ENCODE results near the gene STARD13. TPM values are rescaled to one million over a fixed set of nuclear protein-coding genes. Genes with fewer than 3 reads are reported as not detected.

Gene STARD13
- total RNA-seq, 2 experiments from 2014 or later, result not detected

DNA sequence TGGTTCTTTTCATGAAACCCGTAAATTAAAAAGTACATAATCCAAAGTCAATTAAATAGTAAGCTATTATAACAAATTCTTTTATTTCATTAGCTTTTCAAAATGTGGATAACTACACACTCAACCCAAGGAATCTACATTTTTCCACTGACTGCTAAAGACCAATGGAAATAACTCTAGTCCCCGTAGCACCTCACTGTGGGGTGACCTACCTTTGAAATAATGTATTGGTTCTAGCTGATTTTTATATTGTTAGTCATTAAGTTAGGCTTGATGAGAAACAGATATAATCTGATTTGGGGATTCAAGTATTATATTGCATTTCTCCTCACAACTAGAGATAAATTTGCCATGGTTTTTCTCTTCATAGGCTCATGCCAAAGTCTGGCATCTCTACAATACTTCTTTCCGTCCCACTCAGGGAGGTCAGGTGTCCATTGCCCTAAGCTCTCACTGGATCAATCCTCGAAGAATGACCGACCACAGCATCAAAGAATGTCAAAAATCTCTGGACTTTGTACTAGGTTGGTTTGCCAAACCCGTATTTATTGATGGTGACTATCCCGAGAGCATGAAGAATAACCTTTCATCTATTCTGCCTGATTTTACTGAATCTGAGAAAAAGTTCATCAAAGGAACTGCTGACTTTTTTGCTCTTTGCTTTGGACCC, 232.0 kb downstream of the STARD13 start:
- no peaks in the 10 kb centered on the region for H3K36me3 Mint-ChIP-seq (ENCODE audit: low read depth)
- no peak for DNase-seq
- no peak for ATAC-seq
- POLR2A ChIA-PET, result no interaction called here
- no peaks in the 10 kb centered on the region for H3K4me1 Mint-ChIP-seq (ENCODE audit: low read depth)
- no peaks in the 10 kb centered on the region for H3K9me3 Mint-ChIP-seq (ENCODE audit: insufficient read depth)
- no peak overlapping the region for H3K4me3 Mint-ChIP-seq
- peaks cover 5% of the 10 kb centered on the region for H3K27me3 Mint-ChIP-seq (ENCODE audit: low read depth)
- CTCF ChIA-PET, result interaction anchor here (0.8 kb wide), 1 partner anchor 403 kb away, joined by 3 read pairs; no protein-coding TSS in a partner anchor
- no peak overlapping the region for H3K27ac Mint-ChIP-seq
